ENCODE measurements around the gene STYX.

The STYX gene

DNA sequence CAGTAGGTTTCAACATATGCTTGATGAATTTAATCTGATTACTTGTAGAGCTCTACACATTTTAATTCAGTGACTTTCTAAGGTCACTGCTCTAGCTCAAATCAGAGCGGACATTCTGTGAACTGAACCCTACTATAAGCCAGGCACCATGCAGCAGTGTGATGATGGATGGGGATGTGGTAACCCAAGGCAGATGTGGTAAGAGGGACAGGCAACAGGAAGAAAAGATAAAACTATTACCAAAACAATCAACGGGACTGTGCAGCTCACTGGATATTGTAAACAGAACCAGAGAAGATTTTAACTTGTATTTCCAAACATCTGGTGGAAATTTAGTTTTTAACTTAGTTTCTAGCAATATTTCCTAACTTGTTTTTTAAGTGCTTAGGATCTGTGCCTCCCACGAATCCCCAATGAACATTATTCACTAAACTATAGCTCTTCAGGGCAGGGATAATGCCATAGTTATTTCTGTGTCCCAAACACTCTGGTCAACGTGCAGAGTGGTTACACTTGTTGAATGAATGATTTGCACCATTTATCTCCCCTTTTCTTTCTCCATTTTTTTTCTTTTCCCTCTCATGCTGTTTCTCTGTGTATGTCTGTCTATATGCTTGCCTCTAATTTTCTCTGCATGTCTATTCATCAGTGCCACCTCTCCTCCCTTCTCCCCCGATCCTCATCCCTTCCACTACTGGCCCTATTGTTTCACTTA lies 37.6 kb upstream of the STYX start:
- Histone ChIP-seq H3K4me1 (ENCODE audit: insufficient read depth, poor library complexity, severe bottlenecking) (peaks cover 49% of the 10 kb centered on the region), H3K27ac (ENCODE audit: poor library complexity, severe bottlenecking) (peak overlapping the region; percentile 27), H3K27me3 (ENCODE audit: insufficient read depth, poor library complexity, severe bottlenecking) (no peaks in the 10 kb centered on the region), H3K36me3 (ENCODE audit: low read depth) (peaks cover 26% of the 10 kb centered on the region), H3K9me3 (ENCODE audit: severe bottlenecking) (no peaks in the 10 kb centered on the region), H3K4me3 (ENCODE audit: severe bottlenecking) (no peak overlapping the region)
- TF ChIP-seq, protein P1, sequence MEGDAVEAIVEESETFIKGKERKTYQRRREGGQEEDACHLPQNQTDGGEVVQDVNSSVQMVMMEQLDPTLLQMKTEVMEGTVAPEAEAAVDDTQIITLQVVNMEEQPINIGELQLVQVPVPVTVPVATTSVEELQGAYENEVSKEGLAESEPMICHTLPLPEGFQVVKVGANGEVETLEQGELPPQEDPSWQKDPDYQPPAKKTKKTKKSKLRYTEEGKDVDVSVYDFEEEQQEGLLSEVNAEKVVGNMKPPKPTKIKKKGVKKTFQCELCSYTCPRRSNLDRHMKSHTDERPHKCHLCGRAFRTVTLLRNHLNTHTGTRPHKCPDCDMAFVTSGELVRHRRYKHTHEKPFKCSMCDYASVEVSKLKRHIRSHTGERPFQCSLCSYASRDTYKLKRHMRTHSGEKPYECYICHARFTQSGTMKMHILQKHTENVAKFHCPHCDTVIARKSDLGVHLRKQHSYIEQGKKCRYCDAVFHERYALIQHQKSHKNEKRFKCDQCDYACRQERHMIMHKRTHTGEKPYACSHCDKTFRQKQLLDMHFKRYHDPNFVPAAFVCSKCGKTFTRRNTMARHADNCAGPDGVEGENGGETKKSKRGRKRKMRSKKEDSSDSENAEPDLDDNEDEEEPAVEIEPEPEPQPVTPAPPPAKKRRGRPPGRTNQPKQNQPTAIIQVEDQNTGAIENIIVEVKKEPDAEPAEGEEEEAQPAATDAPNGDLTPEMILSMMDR (IDR thresholded peaks at IDR 0.05; ENCODE audit: poor library complexity, severe bottlenecking), result no peak
- DNase-seq (ENCODE audit: low spot score), result no peak
- ATAC-seq (ENCODE audit: low read depth), result no peak

DNA sequence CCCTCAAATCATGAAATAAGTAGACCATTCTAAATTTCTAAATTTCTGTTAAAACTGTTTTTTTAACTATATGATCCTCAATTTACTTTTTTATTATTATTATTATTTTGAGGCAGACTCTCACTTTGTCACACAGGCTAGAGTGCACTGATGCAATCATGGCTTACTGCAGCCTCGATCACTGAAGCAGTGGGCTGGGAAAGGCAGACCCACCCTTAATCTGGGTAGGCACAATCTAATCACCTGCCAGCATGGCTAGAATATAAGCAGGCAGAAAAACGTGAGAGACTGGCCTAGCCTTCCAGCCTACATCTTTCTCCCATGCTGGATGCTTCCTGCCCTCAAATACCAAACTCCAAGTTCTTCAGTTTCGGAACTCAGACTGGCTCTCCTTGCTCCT lies 36.9 kb upstream of the STYX start:
- TF ChIP-seq, protein P1 (IDR thresholded peaks at IDR 0.05; ENCODE audit: poor library complexity, severe bottlenecking), result no peak
- no peak for DNase-seq (ENCODE audit: low spot score)
- H3K27me3 ChIP-seq (ENCODE audit: insufficient read depth, poor library complexity, severe bottlenecking), result no peaks in the 10 kb centered on the region
- no peak for ATAC-seq (ENCODE audit: low read depth)
- peak overlapping the region; percentile 88 for H3K27ac ChIP-seq (ENCODE audit: poor library complexity, severe bottlenecking)
- peak overlapping the region; percentile 85 for H3K4me3 ChIP-seq (ENCODE audit: severe bottlenecking)
- H3K4me1 ChIP-seq (ENCODE audit: insufficient read depth, poor library complexity, severe bottlenecking), result peaks cover 49% of the 10 kb centered on the region
- H3K9me3 ChIP-seq (ENCODE audit: severe bottlenecking), result no peaks in the 10 kb centered on the region
- peaks cover 26% of the 10 kb centered on the region for H3K36me3 ChIP-seq (ENCODE audit: low read depth)

DNA sequence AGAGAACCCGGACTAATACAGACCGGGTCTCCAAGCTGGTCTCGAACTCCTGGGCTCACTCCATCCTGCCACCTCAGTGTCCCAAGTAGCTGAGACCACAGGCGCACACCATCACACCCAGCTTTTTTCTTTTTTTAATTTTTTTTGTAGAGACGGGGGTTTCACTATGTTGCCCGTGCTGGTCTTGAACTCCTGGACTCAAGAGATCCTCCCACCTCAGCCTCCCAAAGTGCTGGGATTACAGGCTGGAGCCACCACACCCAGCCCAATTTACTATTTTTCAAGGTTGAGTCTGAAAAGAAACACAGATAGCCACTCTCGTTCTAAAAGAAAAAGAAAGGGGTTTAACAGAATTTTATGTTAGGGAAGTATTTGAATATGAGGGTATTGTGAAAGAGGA lies 36.4 kb upstream of the STYX start:
- Histone ChIP-seq H3K4me1 (ENCODE audit: insufficient read depth, poor library complexity, severe bottlenecking) (peaks cover 49% of the 10 kb centered on the region), H3K27me3 (ENCODE audit: insufficient read depth, poor library complexity, severe bottlenecking) (no peaks in the 10 kb centered on the region), H3K4me3 (ENCODE audit: severe bottlenecking) (peak overlapping the region; percentile 85), H3K9me3 (ENCODE audit: severe bottlenecking) (no peaks in the 10 kb centered on the region), H3K36me3 (ENCODE audit: low read depth) (peaks cover 26% of the 10 kb centered on the region), H3K27ac (ENCODE audit: poor library complexity, severe bottlenecking) (peak overlapping the region; percentile 88)
- ATAC-seq (ENCODE audit: low read depth) (no peak), DNase-seq (ENCODE audit: low spot score) (no peak)
- TF ChIP-seq, protein P1 (IDR thresholded peaks at IDR 0.05; ENCODE audit: poor library complexity, severe bottlenecking), result no peak

DNA sequence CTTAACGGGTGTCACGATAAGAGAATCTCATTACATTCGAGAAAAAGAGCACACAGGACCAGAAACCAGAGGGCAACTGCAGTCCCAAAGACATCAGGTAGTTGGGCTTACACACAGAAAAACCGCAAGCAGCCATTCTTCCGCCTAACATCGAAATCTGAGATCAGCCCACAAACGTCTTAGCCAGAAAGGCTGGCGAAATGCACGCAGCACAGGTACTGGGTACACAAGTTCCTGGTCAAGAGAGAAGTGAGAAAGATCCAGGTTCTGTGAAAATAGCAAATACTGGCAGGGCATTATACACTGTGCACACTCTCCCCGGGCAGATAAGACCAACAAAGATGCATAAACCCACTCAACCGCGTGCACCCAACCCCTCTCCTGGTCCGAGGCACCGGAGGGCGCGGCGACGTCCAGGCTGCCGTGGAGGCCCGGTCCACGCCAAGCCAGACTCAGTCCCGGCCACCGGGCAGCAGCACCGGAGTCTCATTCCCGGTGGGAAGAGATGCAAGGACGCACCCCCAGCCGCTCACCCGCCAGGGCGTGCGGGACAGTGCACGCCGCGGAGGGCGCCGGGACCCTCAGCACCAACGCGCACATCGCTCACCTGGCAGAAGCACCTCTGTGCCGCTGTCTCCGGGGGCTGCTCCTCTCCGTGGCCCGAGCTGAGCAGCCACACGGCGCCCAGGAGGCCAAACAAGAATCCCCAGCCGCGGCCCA lies 35.0 kb upstream of the STYX start:
- Histone ChIP-seq H3K36me3 (ENCODE audit: low read depth) (peaks cover 26% of the 10 kb centered on the region), H3K9me3 (ENCODE audit: severe bottlenecking) (no peaks in the 10 kb centered on the region), H3K4me1 (ENCODE audit: insufficient read depth, poor library complexity, severe bottlenecking) (peaks cover 45% of the 10 kb centered on the region), H3K4me3 (ENCODE audit: severe bottlenecking) (peak overlapping the region; percentile 85), H3K27ac (ENCODE audit: poor library complexity, severe bottlenecking) (peak overlapping the region; percentile 88), H3K27me3 (ENCODE audit: insufficient read depth, poor library complexity, severe bottlenecking) (no peaks in the 10 kb centered on the region)
- TF ChIP-seq, protein P1 (IDR thresholded peaks at IDR 0.05; ENCODE audit: poor library complexity, severe bottlenecking), result no peak
- DNase-seq (ENCODE audit: low spot score) (peak; percentile 69), ATAC-seq (ENCODE audit: low read depth) (peak; percentile 38)

All from RWPE2 (cell line).